Measurements from ENCODE around the gene THRB.

DNA sequence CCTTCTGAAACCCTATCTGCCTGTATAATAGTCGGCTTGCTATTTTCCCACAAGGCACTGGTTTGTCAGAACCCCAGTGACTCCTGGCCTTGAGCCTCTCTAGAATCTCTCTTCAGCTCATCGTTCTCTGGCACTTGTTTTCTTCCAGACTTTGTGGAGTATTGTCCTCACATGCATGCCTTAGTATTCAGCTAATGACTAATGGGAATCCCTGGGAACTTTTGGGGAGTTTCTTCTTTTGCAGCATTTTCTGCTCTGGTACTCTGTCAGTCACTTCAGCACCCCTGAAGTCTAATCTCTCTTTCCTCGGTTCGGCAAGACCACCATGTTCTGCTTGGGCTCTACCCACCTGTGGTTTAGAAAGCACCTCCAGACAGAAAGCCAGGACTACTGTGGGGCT, 35.8 kb upstream of the THRB start:
- TF ChIP-seq, protein P1, sequence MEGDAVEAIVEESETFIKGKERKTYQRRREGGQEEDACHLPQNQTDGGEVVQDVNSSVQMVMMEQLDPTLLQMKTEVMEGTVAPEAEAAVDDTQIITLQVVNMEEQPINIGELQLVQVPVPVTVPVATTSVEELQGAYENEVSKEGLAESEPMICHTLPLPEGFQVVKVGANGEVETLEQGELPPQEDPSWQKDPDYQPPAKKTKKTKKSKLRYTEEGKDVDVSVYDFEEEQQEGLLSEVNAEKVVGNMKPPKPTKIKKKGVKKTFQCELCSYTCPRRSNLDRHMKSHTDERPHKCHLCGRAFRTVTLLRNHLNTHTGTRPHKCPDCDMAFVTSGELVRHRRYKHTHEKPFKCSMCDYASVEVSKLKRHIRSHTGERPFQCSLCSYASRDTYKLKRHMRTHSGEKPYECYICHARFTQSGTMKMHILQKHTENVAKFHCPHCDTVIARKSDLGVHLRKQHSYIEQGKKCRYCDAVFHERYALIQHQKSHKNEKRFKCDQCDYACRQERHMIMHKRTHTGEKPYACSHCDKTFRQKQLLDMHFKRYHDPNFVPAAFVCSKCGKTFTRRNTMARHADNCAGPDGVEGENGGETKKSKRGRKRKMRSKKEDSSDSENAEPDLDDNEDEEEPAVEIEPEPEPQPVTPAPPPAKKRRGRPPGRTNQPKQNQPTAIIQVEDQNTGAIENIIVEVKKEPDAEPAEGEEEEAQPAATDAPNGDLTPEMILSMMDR (IDR thresholded peaks at IDR 0.05): no peak
- TF ChIP-seq POLR2A (IDR thresholded peaks at IDR 0.05): no peak
